ENCODE measurements around the gene DNAJC13.

DNA sequence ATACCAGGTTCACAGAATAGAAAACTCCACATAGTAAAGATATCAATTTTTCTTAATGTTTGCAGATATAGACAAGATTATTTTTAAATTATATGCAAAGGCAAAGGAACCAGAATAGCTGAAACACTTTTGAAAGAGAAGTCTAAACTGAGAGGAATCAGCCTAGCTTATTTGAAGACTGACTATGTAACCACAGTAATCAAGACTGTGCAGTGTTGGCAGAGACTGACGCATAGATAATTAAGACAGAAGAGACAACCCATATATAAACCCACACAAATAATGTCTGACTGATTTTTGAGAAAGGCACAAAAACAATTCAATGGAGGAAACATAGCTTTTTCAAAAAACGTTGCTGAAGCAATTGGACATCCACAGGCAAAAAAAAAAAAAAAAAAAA, 151.1 kb downstream of the DNAJC13 start:
- TF ChIP-seq CTCF (IDR thresholded peaks at IDR 0.05) (no peak), POLR2AphosphoS5 (IDR thresholded peaks at IDR 0.05) (no peak)

All from suprapubic skin (tissue), 3 donors.